SHP77 treated with DMSO at 0.1 percent for 48 hours (cell line): ENCODE results near the gene HMCN2.

Source experiments
- DNase-seq: peaks from one replicate; lab custom pipeline; 2025; lab: John Stamatoyannopoulos, UW

HMCN2 gene

DNA sequence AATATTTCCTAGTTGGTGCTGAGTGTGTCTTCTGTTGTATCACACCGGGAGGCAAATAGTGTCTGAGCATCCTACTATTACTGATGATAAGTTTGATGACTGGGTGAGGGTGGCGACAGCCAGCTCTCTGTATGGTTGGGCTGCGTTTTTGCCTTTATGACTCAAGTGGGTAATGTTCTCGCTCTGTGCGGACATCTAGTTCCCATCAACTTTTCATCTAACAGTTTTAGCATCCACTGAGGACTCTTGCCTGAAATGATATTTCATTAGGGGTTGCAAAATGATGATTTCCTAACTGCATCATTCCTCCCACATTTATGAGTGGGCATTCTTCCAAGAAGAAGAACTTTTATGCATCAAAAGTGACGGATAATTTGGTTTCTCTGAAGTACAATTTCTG, 26.5 kb downstream of the HMCN2 start:
- no peak for DNase-seq

DNA sequence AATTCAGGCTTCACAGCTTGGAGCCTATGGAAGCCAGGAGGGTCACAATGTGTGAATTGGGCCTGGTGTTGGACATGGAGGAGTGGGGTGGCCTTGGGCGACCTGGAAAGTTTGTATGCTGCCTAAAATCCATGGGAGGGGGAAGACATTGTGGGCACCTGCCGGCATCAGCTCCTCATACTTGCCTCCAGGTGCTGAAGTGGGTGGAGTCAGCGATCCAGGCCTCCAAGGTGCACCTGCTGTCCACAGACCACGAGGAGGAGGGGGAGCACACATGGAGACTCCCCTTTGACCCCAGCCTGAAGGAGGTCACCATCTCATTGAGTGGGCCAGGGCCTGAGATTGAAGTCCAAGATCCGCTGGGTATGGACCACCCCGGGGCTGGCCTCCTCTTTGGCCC, 29.1 kb downstream of the HMCN2 start:
- no peak for DNase-seq

DNA sequence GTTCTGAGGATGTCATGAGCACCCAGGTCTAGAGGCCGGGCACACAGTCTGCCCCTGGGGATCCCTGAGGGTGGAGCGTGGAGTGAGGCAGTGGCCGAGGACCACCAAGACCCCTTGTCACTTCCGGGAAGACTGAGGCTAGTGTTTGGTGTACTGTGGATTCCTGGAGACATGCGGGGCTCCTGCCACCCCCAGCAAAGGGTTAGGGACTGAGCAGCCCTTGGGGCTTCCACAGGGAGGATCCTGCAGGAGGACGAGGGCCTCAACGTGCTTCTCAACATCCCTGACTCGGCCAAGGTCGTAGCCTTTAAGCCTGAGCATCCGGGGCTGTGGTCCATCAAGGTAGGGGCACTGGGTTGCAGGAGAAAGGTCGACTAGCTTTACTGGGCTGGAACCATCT, 29.9 kb downstream of the HMCN2 start:
- no peak for DNase-seq

DNA sequence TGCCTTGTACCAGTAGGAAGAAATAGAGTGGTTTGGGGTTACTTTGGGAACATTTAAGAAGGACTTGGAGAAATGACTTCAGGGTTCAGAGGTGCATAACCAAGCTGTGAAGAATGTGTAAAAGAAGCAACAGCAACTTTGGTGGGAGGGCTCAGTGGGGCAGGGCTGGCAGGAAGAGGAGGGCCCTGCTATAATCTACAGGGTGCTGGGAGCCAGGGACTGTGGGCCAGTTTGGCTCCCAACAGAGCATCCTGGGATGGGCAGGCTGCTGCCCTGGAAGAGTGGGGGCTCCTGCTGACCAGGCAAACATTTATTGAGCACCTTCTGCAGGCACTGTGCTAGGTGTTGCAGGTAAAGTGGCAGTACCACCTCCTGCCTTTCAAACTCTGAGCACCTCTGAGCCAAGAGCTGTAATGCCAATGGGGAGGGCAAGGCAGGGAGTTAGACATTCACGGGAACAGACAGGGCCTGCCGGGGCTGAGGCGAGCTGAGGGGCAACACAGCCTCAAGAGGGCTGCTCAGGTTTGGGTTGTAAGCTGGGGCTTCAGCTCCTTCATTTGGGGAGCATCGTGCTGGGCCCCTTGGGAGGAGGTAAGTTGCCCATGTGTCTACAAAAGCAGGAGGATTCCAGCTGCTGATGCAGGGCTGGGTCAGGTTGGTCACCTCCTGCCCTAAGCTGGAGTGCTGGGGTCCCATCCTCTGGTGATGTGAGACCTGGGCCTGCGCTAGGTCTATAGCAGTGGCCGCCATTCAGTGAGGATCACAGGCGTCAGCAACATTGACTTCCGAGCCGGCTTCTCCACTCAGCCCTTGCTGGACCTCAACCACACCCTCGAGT, 30.6 kb downstream of the HMCN2 start:
- DNase-seq = no peak

DNA sequence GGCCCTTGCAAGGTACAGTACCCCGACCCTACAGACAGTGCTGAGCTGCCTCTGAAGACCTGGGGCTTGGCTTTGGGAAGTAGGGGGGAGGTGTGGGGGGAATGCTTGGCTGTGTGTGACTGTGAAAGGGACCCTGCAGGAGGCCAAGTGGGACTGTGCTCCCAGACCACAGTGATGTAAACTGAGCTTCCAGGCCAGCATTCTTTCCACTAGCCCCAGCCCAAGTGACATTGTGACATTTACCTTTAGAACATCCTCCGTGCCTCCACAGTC, 31.2 kb downstream of the HMCN2 start:
- DNase-seq = no peak

DNA sequence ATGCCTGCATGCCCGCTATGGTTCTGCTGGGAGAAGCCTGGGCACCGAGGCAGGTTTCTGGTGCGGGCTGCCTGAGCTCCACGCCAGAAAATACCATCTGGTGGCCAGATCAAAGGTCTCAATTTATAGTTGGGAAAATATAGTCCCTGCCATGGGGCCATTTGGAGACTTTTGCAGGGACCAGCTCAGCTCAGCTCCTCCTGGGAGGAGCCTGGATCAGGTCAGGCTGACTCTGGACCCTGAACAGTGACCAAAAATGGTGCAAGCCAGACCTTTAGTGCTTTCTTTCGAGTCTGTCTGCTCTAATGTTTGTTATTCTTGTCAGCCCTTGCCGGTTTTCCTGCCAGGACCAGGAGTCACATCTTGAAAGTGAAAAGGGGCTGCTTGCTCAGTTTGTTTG, 31.8 kb downstream of the HMCN2 start:
- DNase-seq = no peak

DNA sequence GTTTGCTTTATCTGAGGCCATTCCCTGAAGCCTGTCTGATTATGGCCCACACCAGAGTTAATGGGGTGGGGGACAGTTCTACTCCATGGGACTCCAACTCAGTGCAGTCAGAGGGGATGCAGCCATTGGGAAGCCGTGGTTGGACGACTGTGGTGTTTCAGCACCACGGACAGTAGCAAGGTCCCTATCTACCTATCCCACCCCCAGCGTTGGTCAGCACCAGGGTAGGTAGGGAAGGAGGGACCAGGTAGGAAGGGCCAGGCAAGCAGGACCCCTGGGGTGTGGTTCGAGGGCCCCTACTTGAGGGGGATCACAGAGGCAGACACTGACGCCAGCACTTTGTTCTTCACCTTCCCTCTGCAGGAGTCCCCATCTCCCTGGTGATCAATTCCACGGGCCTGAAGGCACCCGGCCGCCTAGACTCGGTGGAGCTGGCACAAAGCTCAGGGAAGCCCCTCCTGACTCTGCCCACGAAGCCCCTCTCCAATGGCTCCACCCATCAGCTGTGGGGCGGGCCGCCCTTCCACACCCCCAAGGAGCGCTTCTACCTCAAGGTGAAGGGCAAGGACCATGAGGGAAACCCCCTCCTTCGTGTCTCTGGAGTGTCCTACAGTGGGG, 33.2 kb downstream of the HMCN2 start:
- DNase-seq = no peak

DNA sequence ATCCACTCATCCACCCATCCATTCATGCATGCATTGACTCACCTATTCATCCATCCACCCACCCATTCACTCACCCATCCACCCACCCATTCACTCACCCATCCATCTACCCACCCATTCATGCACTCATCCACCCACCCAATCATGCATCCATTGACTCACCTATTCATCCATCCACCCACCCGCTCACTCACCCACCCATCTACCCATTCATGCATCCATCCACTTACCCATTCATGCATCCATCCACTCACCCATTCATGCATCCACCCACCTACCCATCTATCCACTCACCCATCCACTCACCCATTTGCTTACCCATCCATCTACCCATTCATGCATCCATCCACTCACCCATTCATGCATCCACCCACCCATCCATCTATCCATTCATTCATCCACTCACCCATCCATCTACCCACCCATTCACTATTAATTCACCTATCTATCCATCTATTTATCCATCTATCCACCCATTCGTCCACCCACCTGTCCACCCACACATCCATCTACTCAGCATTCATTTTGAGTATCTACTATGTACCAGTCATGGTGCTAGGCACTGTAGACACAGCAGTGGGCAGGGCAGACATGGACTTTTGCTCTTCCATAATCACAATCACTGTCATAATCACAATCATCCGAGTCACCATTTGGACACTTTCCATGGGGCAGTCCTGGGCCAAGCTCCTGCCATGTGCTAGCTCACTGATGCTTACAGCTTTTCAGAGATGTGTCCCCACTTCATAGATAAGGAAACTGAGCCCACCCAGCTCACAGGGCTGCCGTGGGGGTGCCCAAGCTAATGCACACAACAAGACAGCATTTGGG, 34.4 kb downstream of the HMCN2 start:
- DNase-seq = no peak

DNA sequence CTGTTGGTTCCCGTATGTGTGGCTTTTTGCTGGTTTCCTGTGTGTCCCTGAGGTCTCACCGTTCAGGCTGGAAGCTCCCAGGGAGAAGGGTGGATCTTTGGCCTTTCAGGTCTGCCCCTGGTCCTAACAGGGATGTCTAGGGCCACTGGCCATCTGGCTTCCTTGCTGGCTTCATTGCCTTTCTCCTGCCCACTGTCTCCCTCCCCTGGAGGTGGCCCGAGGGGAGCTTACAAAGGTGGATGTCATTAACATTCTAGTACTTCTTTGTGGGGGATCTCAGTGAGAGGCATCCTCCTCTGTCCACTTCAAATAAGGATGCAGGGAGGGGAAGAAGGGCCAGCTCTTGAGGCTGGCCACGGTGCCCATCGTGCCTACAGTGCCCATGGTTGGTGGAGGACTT, 35.2 kb downstream of the HMCN2 start:
- DNase-seq = no peak

DNA sequence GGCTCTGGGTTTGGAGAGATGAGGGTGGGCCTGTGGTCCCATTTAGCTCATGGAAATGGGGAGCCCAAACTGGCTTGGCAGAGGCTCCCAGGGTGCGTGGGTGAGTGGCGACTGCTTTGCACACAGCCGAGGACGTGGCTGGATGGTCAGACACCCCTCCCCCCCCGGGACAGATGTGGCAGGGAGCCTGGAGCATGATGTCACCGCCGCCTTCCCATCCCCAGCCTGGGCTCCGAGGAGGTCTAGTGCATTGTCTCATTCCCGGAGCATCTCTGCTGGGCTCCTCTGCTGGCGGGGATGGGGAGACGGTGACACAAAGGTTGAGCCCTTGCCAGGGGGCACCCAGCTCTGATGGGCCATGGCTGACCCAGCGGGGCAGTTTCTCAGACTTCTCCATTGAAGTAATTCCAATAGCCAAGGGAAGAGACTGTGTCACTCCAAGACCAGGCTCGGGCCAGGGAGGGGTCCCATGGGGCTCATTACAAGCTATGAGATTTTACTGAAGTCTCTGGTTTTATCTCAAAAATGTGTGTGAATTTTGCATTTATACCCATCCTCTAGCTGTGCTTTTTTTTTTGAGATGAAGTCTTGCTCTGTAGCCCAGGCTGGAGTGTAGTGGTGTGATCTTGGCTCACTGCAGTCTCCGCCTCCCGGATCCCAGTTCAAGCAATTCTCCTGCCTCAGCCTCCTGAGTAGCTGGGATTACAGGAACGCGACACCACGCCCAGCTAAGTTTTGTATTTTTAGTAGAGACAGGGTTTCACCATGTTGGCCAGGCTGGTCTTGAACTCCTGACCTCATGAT, 36.1 kb downstream of the HMCN2 start:
- no peak for DNase-seq

DNA sequence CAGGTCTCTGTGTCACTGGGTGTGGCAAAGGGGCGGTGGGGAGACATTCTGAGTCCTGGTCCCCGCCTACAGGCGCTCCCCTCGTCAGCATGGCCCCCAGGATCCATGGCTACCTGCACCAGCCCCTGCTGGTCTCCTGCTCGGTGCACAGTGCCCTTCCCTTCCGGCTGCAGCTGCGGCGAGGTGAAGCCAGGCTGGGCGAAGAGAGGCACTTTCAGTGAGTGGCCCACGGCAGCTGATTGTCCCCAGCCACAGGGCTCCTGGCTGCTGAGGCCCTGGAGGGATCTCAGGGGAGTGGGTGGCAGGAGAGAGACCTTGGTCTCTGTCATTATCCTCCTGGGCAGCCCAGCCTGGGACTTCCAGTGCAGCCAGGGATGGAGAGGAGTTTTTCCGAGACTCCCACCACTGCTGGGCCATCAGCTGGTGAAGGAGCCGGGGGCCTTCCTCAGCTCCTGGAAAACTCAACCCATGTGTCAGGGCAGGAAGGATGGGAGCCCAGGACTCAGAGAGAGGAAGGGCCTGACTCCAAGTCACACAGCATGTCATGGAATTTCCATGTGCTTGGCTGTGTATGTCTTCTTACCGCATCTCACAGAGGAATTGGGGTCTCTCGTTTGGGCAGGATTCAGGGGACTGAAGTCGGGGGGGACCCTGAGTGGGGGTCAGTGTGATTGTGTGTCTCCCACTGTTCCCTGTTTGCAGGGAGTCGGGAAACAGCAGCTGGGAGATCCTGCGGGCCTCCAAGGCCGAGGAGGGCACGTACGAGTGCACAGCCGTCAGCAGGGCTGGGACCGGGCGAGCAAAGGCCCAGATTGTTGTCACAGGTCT, 37.4 kb downstream of the HMCN2 start:
- DNase-seq = no peak

DNA sequence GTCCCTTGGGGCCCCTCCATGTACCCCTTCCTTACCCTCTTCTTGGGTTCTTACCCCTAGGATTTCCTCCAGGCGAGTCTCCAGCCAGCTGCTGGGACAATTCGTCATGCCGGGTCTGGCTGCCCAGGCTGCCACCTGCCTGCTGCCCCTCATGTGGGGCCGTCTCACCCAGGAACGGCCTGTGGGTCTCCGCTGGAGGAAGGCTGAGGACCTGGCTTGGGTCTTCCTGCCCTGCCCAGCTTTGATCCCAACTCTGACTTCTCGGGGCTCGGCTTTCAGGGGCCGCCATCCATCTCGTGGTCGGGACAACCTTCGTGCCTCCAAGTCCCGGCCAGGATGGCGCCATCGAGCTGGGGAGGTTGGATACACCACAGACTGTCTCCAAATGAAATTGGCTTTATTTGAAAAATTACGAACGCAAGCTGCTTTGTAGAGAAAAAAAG, 38.1 kb downstream of the HMCN2 start:
- DNase-seq = no peak

DNA sequence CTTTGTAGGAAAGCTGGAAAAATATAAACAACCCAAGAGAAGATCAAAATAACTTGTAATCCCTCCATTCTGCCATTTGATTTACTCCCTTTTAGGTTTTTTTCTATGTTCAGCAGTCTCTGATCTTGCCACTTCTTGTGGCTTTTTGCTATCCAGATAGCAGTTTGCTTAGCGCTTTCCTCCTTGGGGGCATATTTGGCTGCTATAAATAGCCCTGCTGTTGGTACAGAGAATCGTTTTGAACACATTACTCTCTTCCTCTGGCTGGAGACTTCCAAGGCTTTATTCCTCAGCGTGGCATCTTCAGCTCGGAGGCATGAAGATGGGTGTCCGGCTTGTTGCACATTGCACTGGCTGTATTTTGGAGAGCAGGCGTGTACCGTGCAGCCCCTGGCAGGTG, 38.6 kb downstream of the HMCN2 start:
- no peak for DNase-seq

DNA sequence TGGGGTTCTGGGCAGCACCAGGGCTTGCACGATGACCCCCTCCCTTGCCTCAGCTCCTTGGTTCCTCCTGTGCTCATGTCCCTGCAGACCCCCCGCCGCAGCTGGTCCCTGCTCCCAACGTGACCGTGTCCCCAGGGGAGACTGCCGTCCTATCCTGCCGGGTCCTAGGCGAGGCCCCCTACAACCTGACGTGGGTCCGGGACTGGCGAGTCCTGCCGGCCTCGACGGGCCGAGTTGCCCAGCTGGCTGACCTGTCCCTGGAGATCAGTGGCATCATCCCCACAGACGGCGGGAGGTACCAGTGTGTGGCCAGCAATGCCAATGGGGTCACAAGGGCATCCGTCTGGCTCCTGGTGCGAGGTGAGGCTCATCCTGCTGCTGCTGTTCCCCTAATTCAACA, 39.1 kb downstream of the HMCN2 start:
- no peak for DNase-seq

DNA sequence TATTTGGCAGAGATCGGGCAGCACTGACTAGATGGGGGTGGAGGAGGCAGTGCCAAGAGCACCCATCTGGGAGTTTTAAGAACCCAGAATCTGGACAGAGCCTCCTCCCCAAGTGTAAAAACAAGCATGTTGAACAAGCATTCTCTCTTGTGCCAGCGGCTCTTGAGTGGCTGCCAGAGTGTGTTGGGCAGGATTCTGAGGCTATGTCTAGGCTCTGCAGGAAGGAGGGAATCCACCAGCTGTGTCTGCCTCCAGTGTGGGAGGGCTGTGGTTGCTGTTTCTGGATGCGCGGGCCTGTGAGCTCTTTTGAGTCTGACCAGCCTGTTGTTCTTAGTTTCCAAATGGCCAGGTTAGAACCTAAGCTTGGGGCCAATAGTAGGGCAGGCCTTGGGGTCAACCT, 39.8 kb downstream of the HMCN2 start:
- no peak for DNase-seq

DNA sequence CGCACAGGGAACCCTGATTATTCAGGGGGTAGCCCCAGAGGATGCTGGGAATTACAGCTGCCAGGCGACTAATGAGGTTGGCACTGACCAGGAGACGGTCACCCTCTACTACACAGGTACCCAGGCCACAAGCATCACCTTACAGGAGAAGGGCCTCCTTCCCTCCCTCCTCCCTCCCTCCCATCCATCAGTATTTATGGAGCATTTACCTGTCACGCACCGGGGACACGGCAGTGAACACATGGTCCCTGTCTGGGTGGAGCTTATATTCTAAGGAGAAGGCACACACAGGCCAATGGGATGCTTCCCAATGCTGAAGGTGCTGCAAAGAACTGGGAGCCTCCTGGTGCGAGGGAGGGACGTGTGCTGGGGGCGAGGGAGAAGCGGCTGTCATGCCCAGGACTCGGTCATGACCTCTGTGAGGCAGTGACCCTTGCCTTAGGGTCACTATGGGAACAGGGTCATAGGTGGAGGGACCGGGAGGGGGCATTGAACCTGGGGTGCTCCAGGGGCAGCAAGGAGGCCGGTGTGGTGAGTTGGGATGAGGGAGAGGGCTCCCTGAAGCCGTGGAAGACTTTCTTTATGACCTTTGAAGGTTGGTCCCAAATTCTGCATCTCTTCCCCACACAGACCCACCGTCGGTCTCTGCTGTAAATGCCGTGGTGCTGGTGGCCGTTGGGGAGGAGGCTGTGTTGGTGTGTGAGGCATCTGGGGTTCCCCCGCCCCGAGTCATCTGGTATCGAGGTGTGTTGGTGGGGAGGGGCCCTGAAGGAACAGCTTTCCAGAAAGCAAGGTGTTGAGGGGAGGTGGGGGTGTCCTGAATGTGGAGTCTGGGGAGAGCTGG, 41.5 kb downstream of the HMCN2 start:
- no peak for DNase-seq

DNA sequence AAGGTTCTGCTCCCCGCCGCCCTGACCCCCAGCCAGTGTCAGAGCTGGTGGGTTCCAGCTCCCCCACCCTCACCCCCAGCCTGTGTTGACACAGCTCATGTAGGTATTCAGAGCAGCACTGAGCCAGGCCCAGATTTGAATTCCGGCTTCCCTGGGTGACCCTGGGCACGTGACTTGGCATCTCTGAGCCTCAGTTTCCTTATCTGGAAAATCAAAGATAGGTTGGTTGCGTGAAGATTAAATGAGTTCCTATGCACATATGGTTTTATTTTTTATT, 42.0 kb downstream of the HMCN2 start:
- DNase-seq = no peak

DNA sequence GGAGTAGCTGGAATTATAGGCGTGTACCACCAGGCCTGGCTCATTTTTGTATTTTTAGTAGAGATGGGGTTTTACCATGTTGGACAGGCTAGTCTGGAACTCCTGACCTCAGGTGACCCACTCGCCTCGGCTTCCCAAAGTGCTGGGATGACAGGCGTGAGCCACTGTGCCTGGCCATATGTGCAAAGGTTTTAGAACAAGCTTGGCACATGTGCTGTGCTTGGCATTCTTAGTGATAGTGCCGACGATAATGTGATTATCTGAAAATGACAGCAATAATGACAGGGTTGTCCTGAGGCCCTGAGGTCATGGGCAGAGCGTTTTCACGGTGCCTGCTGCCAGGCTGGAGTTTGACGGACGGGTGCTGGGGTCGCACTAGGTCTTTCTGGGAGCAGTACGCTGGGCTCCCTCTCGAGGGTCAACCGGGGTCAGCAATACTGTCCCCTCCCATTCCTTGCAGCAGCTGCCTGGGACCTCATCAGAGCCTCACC, 42.6 kb downstream of the HMCN2 start:
- DNase-seq = no peak

DNA sequence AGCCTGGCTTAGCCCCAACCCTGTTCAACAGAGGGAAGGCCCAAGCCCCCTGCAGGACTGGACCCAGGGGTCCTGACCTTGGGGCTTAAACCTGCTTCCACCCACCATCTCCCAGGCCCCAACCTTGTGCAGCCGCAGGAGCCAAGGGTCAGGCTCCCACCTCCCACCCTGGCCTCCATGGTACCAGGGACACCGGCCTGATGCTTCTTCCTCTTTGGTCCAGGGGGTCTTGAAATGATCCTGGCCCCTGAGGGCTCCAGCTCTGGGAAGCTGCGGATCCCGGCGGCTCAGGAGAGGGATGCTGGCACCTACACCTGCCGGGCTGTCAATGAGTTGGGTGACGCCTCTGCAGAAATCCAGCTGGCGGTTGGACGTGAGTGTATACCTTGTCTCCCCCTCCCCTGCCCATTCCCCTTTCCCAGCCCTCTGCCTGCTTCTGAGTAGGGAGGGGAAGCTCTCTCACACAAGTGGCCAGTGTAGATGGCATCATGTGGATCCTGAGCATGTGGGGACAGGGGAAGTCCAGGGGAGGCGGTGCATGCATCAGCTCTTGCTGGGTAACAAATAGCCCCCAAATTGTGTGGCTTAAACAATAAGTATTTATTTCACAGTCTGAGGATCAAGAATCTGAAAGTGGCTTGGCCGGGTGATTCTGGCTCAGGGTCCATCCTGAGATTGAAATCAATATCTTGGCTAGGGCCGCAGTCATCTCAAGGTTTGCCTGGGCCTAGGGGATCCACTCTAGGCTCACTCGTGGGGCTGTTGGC, 44.3 kb downstream of the HMCN2 start:
- no peak for DNase-seq

DNA sequence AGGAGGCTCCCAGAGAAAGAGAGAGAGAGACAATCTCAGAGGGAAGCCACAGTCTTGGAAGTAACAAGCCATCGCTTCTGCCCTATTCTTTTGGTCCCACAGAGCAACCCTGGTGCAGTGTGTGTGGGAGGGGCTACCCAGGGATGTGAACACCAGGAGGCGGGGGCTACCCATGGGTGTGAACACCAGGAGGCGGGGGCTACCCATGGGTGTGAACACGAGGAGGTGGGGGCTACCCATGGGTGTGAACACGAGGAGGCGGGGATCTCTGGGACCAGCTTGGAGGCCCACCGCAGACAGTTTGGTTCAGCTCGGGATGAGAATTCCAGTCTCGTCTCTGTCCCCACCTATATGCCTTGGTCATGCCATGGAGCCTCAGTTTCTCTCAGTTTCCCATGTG, 44.9 kb downstream of the HMCN2 start:
- no peak for DNase-seq
